Anterior cingulate cortex (tissue), 58 donors: ENCODE measurements around the gene ESYT2.

ENCODE experiments used
- DNase-seq, 58 donors: peaks; one replicate each; lab custom pipeline; 2025; lab: John Stamatoyannopoulos, UW

ESYT2 gene

DNA sequence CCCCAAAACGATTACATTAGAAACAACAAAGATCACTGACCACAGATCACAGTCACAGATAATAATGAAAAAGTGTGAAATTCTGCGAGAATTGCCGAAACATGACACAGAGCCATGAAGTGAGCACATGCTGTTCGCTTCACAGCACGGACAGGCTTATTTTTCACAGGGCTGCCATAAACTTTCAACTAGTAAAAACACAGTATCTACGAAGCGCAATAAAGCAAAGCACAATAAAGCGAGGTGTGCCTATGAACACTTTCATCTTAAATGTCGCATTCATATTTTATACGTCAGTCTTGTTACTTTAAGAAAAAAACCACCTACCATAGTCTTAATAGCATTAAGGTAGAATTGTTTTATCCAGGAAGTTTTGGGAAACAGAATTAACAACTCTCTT lies 51.5 kb downstream of the ESYT2 start:
- DNase-seq: no peak

DNA sequence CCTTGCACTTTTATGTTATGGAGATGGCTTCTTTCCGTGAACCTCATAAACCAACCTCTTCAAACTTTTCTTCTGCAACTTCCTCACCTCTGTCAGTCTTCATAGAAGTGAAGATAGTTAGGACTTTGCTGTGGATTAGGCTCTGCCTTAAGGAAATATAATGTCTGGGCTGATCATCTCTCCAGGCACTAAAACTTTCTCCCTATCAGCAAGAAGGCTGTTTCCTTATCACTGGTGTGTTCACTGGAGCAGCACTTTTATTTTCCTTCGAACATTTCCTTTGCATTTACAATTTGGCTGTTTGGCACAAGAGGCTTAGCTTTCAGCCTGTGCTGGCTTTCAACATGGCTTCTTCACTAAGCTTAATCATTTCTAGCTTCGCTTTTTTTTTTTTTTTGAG lies 52.8 kb downstream of the ESYT2 start:
- no peak for DNase-seq

DNA sequence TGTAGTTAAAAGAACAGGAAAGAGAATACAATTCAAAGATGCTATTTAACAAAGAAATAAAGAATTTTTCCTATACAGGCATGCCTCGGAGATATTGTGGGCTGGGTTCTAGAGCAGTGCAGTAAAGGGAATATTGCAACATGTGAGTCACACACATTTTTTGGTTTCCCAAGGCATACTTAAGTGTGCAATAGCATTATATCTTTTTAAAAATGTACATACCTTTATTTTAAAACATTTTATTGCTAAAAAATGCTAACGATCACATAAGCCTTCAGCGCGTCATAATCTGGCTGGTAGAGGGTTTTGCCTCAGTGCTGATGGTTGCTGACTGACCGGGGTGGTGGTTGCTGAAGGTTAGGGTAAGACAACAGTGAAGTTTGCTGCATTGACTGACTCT lies 54.4 kb downstream of the ESYT2 start:
- no peak for DNase-seq

DNA sequence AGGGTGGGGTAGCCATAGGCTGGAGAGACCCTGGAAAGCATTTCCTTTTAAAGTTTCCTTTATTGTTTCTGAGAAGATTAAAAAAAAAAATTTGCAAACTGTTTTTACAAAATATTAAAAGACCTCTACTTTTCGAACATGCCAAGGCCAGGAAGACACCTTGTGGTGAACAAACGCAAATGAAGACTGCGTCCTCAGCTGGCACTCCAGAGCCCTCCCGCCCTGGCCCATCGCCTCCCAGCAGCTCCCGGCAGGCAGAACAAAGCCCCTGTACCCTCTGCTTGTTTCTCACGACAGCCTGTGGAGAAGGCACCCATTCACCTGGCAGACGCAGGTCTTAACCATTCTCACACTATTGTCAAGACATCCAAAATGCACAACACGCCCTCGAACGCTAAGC lies 56.4 kb downstream of the ESYT2 start:
- DNase-seq: no peak

DNA sequence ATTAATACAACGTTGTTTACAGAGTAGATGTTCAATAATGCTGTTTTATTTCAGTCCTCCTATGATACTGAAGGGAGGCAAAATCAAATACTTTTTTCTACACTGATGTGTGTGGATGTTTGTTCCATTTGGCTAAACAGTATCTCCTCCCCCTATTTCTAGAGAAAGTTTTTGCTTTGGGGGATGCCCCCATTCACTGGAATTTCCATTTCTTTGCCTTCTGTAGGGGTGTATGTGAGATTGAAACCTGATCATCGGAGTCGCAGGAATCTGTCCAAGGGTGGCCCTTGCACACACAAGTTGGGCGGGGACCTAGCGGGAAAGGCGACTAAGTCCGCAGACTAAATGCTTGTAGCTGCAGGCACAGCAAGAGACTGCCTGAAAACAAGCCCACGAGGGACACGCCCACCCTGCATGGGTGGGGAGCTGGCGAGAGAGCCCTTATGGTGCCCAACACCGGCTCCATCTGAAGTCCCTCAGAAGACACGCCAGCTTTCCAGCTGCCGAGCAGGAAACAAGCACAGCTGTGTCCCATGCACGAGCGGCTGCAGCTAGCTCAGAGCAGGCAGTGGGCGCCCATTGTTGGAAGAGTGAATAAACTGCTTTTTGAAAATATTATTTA lies 58.0 kb downstream of the ESYT2 start:
- no peak for DNase-seq

DNA sequence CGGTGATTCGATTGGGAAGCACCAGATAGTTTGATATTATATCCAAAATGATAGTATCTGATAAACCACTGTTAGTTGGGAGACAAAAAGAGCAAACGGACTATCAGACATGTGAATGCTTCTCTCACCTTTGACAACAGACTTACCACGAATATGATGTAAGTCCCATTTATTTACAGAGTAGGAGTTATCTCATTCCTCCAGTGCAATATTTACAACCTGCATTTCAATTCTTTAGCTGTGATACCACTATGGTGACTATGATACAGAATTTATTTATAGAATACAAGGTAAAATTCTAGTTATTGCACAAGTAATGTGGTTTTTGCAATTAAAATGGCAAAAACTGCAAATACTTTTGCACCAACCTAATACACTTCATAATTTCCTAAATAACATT lies 61.6 kb downstream of the ESYT2 start:
- no peak for DNase-seq

DNA sequence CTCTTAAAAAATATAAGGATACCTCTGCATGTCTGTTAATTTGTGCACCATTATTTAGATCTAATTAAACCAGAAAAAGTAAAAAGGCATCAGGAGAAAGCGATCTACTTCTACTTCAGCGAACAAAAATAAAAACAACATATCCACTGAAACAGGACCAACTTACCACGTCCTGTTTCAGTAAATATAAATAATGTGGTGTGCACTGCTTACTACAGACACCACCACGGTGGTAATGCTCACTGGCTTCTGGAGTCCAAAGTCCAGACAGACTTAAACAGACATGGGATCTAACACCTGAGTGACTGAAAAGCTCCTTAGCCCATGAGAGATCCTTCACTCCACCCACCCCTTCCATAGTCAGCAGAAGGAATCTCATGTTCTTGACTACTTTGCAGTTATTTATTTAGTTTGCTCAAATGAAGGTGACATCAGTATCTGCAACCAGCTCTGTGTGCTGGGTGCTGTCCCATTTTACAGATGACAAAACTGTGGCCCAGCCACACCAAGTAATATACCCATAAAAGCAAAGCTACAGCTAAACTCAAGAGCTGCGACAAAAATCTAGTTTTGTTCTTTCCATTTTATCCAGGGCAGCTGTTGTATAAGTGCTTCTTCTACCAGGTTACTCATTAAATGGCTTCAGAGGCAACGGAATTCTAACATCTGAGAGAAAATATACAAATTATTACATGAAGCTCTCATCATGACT lies 62.6 kb downstream of the ESYT2 start:
- no peak for DNase-seq

DNA sequence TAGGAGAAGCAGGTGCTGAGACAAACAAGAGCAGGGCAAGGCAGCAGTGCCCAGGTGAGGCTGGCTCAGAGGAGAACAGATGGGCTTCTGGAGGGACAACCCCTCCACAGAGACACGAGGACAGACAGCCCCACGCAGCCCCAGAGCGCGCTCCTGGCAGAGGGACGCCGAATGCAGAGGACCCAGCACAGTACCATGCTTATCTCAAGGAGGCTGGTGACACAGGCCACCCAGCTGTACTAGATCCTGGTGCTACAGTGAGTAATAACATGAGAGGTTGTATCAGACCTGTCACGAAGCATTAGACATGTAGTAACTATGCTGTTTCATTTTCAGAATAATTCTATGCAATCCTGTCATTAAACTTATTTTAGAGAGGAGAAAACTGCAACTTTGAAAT lies 64.3 kb downstream of the ESYT2 start:
- no peak for DNase-seq

DNA sequence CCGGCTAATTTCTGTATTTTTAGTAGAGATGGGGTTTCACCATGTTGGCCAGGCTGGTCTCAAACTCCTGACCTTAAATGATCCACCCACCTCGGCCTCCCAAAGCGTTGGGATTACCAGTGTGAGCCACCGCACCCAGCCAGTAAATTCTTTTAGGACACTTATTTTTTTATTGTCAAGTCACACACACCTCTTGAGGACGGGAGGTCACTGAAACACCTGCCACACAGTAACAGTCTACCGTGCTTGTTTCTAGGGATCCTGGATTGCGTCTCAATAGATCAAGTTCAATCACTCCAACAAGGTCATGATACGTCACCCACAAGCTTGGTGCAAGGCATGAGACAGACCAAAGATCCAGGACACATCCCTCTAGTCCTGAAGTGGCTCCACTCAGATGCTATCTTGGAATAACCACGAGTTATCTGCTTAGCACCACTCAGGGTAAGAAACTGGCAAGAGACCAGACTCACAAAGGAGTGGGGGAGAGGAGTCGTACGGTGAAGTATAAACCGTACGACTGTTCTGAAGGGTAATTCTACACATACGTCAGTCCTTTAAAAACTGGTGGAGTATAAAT lies 65.8 kb downstream of the ESYT2 start:
- no peak for DNase-seq

DNA sequence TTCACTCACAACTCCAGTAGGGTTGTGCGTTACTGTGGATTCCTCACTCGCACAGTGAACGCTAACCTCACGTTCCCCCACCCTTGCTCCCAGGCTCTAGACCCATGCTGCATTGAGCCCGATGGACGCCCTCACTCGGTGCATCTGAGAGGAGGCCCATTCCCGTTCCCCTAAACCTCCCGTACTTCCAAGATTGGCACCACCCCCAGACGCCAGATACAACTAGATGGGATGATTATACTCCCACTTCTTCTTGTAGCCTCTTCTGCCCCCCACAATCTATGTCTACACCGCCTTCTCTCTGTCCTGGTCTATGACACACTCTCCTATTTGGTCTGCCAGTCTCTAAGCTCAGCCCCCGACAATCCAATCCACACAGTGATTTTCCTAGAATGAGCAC lies 67.4 kb downstream of the ESYT2 start:
- no peak for DNase-seq

DNA sequence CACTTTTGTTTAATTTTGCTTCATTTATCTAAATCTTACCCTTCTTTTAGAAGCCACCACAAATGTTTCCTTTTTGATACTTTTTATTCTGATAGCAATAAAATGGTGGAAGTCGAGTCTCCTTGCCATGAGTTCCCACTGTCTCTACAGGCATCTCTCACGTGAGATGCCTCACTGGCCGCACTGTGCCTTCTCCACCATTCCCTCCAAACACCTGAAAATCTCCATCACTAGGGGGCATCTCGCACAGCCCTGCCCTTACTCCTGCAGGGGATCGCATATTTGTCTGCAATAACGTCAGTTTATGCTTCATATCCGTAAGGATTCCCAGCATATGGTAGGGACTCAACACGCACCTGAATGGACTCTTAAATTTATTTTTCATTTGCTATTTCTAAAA lies 68.4 kb downstream of the ESYT2 start:
- DNase-seq: no peak

DNA sequence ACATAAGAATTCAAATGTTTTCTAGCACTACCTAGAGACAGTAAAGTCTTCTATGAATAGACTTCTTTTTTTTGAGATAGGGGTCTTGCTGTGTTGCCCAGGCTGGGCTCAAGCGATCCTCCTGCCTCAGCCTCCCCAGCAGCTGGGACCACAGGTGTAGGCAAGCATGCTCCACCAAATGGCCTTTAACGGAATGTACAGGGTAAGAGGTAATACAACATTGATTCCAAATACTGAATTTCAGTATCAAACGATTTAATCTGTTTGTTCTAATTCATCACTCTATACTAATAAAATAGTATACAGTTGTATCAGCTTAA lies 68.9 kb downstream of the ESYT2 start:
- no peak for DNase-seq

DNA sequence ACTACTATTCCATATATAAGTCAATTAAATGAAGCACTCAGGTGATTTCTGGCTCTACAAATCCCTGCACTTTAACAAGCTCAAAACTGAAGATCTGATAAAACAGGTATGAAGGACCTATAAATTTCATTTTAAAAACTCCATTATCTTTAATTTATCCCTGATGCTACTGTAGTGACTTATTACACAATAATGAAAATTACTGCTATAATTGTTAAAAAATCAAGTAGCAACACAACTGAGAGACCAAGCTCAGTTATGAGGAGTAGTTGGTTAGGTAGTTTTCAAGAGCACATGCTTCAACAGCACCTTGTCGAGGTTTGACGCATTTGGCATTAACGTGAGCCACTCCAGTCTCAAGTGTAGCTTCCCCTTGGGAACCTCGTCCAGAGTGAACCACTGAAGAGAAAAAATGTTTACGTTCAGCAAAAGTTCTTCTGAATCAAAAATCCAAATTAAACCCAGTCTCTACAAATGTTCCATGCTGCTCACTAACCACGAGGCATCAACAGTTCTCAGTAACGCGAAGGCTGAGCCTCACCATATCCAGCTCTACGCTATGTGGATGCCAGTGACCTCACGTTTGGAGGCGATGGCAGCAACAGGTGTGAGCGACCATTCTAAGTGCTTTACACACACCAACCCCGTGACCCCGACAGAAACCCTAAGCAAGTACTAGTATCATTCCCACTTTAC lies 69.4 kb downstream of the ESYT2 start:
- no peak for DNase-seq

DNA sequence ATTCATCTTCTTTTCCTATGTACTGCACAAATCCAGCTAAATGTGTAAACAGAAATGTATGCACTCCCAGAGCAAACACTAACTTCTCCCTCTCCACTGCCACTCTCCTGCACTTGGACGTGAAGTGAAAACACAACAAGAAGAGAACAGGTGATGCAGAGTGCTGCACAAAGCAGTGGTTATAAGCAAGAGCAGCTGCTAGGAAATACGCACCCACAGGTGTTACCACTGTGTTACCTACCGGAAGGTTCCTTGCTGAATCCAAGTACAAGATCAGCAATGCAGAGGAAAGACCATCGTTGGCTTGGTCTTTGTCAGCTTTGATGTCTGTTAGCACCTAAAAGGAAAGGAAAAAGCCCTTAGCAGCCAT lies 70.1 kb downstream of the ESYT2 start:
- DNase-seq: no peak

DNA sequence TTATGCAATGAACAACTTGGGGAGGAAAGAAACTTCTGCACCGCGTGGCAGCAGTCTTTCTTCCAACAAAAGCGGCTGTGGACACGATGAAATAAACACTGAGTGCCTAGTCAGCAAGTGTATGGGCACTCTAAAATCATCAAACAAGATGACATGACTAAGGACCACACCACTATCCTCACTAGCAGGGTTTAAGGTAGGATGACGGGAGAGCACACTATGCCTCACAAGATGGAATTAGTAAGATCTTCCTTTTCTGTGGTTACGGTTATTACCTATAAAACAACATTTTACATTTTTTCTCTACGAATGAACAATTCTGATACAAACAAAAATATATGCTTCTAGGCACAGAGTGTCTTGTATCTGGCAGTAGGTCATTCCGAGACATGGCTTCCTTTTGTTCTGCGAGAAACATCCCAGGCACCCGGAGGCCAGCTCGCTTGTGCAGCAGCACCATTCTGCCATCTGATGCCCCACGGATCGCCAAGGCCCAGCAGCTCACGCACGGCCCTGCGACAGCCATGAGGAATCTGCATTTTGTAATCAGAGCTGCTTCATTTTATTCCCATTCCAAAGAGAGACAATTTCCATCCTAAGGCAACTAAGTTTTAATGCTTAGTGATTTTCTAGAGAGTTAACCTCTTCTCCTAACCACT lies 70.6 kb downstream of the ESYT2 start:
- DNase-seq: no peak

DNA sequence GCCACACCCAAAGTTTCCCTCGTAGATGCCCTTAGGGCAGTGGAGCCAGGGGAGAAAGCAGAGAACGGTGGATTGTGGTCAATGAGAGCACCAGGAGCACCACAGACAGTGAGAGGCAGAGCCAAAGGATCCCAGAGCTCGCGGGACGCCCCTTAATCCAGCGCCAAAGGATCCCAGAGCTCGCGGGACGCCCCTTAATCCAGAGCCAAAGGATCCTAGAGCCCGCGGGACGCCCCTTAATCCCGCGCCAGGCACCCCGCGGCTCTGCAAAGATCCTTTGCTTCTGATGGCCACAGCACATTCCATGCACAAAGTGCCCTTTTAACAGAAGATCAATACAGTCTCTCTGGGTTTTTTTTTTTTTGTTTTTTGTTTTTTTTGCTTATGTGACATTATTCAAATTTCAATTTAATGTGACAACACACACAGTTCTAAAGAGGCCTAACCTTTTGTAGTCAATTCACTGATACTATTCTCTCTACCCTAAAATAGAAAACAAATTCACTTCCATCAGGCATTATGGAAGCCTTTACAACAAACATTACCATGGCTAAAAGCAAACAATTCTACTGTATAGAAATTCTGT lies 71.8 kb downstream of the ESYT2 start:
- no peak for DNase-seq

DNA sequence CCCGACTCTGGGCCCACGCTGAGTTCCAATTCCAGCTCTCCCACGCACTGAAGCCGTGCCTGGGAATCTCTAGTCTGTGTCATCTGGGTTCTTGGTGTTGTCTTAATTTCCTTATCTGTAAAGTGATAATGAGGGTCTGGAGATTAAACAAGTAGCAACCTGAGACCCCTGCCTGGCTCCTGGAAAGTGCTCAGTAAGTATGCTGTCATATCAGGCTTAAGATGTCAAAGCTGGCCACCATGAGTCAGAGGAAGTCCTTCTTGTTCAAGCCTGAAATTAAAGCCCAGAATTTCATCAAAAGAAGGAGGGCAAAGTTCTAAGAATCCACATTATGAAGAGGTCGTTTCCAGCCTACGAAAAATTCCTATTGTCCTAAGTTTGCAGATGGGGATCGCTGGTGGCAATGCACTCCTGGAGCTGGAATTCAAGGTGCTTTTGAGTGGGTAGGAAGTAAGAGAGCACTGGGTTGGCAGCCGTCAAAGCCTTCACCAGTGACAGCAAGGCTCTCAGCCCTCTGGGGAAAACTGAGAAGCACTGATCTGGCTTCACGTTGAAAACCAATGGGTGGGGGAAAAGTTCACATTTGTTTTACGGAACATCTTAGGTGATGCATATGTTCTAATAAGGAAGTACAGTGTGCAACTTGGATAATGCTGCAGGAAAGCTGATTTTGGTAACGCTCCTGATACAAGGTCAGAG lies 74.4 kb downstream of the ESYT2 start:
- DNase-seq: no peak

DNA sequence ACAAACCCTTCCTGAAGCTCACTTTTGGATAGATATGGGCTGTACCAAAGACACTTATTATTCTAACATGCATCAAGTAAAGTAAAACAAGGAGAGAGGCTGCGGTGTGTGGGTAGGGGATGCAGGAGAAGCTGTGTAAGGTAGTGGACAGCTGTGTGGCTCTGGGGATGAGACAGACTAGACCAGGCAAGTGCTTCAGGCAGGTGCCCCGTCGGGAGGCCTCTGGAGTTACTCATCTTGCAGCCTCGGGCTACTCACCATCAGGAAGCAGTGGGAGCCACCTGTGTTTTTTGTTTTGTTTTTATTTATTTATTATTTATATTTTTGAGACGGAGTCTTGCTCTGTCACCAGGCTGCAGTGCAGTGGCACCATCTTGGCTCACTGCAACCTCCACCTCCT lies 75.4 kb downstream of the ESYT2 start:
- no peak for DNase-seq

DNA sequence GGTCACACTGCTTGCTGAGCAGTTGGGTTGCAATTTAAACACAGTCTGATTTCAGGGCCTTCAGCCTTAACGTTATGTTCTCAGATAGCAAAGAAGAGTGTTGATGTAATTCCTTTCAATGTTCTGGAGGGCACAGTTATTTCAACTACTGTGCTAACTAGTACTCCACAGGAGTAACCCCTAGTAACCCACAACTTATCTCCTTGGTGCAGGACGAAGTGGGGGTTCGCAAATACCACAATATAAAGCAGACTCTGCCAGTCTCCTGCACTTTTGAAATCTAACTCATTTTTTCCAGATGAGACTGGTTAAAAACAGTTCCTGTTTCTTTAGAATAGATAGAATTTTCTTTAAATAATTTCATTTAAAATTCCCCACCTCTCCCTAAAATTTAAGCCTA lies 77.6 kb downstream of the ESYT2 start:
- no peak for DNase-seq

DNA sequence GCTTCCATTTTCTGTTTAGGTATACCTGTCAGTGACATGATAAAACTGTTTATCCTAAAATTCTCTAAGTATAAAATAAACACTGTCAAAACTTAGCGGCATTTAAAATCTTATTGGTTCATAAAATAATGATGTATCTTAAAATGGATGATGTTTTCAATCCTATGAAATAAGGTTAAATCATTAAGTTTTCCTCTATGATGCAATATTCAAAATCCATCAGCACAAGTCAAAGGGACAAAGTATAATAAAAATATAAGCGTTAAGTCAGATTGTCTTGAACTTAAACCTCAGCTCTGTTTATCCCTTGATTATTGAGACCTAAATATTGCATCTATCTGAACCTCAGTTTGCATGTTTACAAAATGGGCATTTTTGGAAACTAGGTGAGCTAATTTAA lies 78.1 kb downstream of the ESYT2 start:
- DNase-seq: no peak
